Myocyte (in vitro differentiated cells): ENCODE results near the gene RAD51B. TPM values are rescaled to one million over a fixed set of nuclear protein-coding genes. Genes with fewer than 3 reads are reported as not detected.

ENCODE experiments used
- DNase-seq: peaks from one replicate; pipeline ENCODE4 v3.0.0-alpha.2; 2012; ENCODE audit warnings: low read depth
- total RNA-seq: library from RNA; depleted of rRNA; stranded (reverse); fragments of >200 nt; gene quantifications from 2 replicates; pipeline ENCODE4 v1.2.3, GENCODE V29; 2014

The RAD51B gene
- total RNA-seq, 1 donor from 2014 or later: 70.0 TPM

DNA sequence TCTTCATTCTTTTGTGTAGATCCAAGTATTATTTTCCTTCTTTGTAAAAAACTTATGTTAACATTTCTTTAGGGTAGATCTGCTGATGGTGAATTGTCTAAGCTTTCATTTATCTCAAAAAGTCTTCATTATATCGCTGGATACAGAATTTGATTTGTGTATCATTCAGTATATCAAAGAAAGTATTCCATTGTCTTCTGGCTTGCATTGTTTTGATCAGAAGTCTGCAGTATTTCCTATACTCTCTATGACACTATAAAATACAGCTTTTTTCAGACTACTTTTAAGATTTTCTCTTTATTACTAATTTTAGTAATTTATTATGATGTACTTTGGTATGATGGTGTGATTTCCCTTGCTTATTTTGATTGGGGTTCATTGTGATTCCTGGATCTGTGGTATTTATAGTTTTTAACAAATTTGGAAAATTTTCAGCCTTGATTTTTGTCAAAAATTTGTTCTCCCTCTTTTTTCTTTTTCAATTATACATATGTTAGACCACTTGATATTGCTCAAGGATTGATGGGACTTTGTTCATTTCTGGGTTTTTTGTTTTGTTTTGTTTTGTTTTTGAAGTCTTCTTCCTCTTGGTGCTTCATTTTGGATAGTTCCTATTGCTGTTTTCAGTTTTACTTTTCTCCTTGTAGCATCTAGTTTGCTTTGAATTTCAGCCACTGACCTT, 796.8 kb downstream of the RAD51B start:
- peak; percentile 57 for DNase-seq

DNA sequence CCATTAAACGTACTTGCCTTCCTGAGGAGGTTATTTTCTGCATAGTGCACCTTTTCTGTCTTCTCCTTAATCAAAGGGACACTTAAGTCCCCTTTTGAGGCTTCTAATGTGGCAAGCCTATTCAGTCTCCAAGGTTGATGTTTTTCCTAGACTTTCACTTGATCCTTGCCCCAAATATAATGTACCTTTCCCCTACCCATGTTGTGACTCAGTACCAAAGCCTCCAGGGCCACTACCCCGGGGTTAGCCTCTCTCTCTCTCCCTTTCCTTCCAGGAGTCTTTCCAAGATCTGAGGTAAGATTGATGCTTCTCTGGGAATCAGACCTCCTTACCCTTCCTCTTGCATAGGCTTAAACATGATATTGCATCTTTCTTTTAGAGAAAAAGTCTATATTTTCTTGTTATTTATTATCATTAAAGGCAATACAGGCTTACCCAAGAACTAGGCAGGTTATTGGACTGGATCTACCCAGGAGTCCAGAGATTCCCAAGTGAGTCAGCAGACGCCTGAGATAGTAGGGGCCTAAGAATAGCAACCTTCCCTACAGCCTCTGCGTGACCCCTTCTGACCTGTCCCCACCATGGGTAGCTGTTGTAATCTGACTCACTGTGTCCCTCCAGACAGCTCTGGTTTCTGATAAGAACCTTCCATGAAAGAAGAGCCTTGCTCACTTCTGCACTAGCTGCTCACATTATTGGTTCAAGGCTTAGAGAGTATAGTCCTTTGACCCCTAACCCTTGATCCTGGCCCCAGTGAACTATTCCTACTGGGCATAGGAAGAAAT, 800.4 kb downstream of the RAD51B start:
- DNase-seq: peak; percentile 94

DNA sequence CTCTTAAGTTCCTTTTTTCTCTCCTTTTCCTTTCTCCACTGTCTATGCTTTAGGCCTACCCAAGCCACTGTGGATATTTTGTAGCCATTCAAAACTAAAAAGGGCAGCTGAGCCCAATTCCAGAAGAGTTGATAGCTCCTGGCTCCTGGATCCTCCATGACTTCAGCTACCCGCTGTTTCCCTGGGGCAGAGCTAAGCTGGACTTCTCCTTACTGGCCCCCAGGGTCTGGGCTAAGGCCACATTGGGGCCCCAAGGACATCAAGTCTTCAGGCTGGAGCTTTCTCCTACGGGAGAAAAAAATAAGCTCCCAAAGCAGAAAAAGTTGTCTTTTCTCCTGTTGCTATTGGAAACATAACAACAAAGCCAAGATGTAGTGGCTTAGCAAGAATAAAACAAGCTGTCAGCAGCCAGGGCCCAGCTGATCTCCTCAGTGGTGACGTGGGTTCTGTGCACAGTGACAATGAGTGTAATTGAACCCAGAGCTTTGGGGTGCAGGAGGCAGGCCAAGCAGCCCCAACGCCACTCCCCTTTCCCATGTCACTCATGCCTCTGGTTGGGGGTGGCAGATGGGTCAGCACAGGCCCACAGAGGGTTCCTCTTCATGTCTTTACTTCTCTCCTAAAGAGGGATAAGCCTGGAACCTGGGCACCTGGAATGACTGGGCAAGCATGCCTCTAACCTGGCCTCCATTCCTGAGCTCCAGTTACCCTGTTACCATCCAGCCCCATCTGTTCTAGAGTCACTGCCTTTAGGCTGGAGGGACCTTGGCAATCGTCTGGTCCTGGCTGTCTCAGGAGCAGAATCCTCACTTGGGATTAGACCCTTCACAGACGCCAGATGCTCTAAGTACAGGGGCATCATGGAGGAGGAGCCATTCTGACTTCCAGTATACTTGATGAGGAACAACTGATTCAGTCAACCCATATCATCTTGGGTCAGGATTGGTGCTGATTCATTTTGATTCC, 802.1 kb downstream of the RAD51B start:
- DNase-seq: peak; percentile 73

DNA sequence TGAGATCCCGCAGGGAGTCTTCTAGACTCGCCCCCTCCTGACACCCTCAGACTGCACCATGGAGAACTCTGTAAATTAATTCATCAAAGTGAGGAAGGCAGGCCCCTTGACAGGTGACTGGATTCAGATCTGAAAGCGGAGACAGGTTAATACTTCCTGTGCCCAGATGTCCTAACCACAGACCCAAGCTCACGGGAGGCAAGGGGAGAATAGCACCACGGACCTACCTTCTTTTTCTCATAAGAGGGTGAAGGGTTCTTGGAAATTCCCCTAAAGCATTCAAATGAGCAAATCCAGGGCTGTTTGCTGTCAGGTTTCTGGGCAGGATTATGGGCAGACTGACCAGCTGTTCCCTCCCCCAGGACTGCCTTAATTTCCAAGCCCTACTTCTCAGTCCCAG, 803.3 kb downstream of the RAD51B start:
- peak; percentile 14 for DNase-seq

DNA sequence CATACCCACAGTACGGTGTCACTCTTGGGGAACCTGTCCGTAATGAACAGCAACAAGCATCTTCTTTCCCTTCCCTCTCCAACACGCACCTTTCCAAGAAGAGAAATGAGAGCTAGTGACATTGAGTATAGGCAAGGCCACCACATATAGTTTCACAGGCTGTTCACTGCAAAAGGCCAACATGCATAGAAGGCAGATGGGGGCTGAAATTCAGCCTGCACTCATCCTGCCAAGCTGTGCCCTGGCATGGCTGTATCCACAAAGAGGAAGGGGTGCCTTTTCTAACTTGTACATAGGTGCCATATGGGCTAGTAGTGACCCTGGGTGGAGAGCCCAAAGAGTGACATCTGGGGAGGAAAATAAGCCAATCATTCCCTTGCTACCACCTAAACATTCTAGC, 803.7 kb downstream of the RAD51B start:
- DNase-seq: no peak

DNA sequence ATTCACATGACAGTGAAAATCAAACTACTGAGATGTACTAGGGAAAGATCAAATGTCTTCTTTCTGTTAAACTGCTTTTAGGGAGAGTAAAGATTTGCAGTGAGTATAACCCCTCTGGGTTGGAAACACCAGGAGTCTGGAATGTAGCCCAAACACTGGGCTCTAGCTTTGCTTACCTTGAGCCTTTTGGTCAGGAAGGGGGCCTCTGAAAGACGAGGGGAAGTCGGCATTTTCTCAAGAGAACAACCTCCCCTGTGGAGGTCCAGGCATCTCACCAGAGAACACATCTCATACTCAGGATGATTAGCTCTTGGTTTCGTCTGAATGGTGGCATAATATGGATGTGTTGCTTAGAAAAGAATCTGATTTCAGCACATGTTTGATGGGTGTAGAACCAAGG, 804.2 kb downstream of the RAD51B start:
- DNase-seq: no peak

DNA sequence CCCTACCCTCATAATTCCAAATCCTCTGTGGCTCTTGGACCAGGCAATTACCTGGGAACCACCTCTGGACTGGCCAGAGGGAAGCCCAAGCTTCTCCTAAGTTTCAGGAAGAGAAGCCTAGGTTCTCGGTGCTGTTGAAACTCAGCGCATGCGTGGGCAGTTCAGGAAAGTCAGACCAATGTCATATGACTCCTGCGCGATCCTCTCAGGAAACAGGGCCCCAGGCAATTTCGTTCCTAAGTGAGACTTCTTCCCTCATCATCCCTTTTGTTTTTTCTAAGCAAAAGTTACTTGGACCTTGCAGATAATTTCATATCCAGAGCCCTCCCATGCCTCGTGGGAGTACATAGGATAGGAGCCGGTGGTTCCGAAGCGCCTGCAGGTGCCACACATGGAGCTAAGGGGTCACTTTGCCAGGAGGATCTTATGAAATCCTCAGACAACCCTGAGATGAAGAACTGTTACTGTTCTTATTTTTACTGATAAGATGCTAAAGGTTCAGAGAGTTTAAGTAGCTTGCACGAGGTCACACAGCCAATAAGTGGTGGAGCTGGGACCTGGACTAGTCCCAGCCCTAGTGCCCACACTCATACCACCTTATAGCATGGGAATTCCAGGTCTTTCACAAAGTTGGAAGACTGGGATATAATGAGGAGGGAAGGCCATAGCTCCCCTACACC, 805.1 kb downstream of the RAD51B start:
- DNase-seq: no peak

DNA sequence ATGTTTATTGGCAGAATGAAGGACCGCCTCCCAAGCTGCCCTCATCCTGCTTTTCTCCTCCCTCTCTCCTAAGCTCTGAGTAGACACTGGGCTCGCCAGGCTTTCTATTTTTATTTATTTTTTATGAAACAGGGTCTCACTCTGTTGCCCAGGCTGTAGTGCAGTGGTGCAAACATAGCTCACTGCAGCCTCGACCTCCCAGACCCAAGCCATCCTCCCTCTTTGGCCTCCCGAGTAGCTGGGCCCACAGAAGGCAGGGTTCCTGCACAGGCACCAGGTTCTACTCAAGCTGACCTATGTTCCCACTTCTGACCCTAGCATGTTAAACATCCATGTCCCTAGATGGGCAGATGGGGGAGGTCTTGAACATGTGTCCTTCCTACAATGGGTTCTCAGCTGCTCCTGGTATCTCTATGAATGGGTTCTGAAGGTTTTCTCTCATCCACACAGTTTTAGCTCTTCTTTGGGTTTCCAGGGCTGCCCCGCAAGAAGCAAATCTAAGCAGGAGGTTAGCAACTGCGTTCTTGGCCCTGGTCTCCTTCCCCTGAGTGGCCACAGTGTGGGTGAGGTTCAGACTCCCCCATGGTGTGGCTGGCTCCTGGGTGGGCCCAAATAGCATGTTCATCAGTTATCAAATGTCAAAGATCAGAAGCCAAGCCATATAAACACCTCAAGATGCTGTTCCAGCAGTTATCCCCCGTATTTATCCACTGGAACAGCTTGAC, 805.9 kb downstream of the RAD51B start:
- no peak for DNase-seq

DNA sequence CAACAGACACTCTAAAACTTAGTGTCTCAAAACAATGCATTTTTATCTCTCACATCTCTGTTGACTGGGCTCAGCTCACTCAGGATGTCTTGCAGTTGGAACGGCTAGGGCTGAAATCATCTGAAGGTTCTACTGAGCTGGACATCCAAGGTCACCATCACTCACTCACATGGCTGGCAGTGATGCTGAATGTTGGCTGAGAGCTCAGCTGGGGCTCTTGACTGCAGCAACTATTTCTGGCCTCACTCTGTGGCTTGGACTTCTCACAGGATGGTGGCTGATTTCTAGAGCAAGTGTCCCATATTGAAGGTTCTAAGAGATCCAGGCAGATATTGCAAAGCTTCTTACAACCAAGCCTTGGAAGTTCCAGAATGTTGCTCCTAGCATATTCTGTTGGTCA, 806.8 kb downstream of the RAD51B start:
- peak; percentile 80 for DNase-seq

DNA sequence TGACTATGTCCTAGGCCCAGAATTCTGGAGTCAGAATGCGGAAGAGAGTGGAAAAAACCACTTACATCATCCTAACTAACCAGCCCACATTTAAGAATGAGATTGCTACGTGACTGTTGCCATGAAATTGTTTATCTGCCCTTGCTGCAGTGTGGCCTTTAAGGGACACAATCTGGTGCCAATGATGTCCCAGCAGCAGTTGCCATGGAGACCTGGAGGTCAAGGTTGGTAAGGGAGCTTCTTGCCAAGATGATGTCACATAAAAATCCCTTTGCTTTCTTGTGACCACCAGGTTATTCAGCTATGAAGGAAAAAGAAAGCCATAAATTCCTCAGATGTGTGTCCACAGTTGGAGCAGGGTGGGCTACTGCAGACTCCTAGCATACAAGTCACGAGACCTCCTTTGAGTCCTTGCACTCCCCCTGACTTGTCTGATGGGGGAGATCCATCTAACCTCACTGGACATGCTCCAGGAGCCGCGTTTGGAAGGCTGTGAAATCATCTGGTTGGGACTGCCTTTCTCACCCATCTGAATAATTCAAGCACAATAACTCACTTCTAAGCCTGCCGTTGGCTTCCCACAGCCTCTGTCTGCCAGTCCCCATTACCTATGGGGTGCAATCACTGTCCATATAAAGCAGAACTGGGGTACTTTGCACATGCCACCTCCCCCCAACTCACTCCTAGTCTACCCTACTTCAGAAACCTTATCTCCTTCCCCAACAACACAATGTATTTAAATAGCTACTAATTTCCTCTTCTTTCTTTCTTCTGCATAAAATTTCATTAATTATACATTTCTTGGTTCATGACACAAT, 807.7 kb downstream of the RAD51B start:
- DNase-seq: peak; percentile 22

DNA sequence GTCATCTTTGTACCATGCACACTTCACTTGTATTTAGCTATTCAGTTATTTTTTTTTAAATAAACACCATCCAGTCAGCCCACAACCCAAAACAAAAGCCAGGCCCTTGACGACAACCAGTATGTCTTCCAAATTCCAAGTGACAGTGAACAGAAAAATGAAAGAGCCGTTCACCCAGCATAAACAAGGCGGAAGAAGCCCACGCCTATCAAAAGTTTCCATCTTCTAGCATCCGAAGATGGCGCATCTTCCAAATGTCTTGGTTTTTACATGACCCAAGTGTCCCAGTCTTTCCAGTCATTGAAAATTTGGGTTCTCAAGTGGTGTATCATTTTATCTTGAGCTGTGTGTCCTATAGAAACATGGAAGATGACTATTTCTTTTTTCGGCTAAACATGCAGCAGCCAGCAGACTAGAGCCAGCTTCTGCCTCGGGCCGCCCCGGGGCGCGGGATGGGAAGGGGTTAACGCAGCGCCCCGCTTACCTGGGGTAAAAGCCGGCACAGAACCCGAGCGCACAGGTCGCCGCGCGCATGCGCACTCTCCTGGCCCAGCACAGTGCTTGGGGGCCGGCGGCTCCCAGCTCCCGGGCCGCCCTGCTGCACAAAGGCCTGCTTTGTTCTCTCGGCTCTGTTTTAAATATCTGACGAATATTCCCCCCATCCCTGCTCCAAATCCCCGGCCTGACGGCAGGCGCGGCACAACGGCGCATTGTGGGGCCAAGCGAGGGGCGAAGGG, 808.5 kb downstream of the RAD51B start:
- no peak for DNase-seq

DNA sequence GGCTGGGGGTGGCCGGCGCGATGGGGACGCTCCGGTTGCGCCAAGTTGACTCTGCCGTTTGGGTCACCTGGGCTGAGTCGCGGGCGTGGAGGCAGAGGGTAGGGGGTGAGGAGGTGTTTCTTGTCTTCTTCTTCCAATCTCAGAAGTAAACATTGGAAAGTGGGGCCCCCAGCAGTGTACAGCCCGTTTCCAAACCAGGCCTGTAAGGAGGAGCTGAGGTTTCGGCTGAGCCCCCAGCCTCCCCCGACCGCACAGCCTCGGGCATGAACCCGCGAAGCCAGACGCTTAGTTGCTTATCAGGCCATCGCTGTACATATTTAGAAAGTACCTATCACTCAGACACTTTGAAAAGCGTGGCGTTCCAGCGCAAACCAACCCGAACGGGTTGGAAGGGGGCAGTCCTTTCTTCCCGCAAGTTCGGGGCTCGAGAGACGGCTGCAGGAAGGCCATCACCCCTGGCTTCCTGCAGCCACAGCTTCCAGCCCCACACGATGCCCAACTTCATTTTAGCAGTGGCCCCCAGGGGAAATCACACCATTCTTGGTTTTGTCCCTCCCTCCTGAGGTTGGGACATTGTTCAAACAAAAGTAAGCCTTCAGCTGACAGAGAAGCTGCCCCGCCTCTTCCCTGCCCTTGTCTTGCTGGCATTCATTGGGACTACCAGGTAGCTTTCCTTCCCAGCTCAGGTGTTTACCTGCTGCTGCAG, 809.2 kb downstream of the RAD51B start:
- DNase-seq: no peak

DNA sequence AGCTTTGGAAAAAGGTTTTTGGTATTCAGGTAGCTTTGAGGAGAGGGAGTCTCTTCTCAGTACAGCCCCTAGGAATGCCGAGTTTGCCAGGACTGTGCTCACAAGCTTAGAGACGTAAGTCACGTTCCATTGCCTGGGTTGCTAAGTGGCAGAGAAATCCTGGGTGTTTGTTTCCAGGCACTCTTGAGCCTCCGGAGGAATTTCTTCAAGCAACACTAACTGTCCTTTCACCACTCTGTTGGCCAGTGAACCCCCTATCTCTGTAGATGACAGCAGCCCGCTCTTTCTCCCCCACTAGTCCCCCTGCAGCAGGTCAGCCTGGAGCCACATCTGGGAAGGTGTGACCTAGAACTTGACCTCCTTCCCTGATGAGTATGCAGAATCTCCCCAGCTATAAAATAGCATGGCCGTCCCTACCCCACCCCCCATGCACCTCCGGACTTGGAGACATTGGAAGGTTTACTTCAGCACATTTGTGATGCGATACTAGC, 810.5 kb downstream of the RAD51B start:
- DNase-seq: no peak

DNA sequence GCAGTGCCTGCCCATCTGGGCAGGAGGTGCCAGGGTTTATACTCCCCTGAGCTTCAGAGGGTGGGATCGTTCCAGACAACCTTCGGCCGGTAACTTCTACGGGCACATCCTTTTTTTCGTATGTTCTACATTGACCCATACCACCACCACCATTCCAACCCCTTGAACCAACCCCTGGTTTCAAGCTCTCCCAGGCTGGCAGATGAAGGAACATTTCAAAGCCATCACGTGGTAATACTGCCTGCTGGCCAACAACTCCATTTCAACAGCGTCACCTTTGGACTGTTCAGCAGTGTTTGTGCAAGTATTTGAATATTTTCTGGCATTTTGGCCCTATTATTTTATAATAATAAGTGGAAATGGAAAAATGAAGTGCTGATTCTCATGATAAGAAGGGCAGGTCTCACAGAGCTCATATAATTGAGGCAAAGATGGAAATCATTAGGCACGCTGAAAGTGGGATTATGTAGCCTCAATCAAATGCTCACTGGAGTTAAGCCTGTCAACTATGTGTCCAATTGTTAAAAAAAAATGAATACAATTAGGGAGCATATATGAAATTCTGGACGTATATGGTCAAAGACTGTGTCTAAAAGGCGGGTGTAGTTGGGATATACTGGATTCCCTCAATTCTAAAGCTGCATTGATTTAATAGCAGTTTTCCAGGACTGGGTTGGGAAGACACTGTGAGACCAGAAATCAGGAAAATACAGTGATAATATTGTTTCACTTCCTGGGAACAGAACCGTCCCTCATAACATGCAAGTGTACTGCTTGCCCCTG, 811.2 kb downstream of the RAD51B start:
- no peak for DNase-seq

DNA sequence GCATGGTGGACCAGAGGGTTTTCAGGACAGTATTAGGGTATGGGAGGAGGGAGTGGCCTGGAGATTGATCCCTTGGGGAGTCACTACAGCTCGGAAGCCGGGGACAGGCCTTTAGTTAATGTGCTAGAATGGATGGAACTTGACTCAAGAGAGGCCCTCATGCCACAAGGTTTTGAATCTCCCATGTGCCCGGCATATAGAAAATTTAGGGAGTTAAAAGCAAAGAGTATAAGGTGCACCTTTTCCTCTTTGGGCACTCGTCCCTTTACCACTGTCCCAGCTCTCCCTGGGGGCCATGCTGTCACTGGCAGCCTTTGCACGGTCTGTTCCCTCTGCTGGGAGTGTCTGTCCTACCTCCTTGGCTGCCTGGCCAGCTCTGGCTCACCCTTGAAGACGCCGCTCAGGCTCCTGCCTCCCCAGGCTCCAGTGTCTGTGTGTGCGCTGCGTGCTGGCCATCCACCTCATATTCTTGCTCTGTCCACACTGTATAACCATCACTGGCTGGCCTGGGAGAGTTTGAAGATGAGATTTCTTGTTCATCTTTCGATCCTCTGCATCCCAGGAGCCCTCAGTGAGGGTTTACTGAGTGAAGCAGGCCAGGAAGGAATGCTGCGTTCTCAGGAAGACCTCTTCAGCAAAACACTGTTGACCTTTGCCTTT, 811.9 kb downstream of the RAD51B start:
- no peak for DNase-seq

DNA sequence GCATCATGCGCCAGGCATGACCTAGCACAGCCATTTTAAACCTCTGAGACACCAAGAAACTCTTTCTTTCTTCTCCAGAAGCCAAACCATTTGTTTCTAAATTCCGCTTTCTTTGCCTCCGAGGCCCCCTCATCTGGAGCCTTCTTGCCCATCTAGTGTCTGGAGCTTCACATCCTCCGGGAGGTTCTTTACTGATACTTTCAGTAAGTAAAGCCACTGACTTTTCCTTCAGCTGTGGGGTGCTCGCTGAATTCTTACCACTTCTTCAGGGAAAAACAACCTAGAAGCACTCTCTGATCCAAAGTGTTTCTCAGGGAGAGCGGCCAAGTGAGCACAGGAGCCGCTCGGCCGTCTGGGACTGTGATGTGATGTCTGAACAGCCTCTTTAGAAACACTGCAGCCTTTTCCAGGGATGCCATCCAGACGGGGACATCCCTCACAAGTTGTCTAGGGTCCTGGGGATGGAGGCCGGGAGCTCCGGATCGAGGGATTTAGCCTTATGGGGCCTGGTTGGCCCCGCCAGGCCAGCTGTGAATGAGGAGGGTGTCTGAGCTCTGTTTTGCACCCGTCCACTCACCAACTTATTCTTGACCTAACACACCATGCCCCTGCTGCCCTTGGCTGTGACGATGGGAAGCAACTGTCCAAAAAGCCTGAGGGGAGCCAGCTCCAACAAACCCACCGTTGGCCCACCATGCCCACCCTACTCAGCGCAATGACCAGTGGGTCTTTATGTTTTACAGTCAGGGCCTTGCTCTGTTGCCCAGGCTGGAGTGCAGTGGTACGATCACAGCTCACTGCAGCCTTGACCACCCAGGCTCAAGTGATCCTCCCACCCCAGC, 812.7 kb downstream of the RAD51B start:
- no peak for DNase-seq
